OCI-LY3 (cell line): ENCODE results near the gene ARMC12.

Experiments used
- H2AFZ ChIP-seq: fragments of 200-600, 300-600 bp; shearing (Covaris generic); 2 replicates; pipeline ENCODE4 v1.6.0; 2014; ENCODE audit warnings: antibody characterized with exemption, low read depth, low read length
- H3K27ac ChIP-seq: fragments of 200-600, 300-600 bp; sonication (generic); 2 replicates; pipeline ENCODE4 v1.5.1; 2014; ENCODE audit warnings: mild to moderate bottlenecking, low read length, moderate library complexity, mixed read lengths
- H3K27me3 ChIP-seq: fragments of 200-600, 300-600 bp; sonication (generic); 2 replicates; pipeline ENCODE4 v1.6.1; 2014; ENCODE audit warnings: low read depth, low read length, mixed read lengths
- H3K36me3 ChIP-seq: fragments of 200-600, 300-600 bp; sonication (generic); replicated peaks from 2 replicates; pipeline ENCODE3; 2014; ENCODE audit warnings: low read depth, low read length, mixed read lengths
- H3K4me1 ChIP-seq: fragments of 300-600, 200-600 bp; sonication (generic); 2 replicates; pipeline ENCODE4 v1.6.1; 2014; ENCODE audit warnings: low read length, mixed read lengths
- H3K4me2 ChIP-seq: fragments of 200-600, 300-600 bp; sonication (generic); 2 replicates; pipeline ENCODE4 v1.6.1; 2014; ENCODE audit warnings: low read length, mixed read lengths
- H3K4me3 ChIP-seq: fragments of 300-600, 200-600 bp; sonication (generic); 2 replicates; pipeline ENCODE4 v1.5.1; 2014; ENCODE audit warnings: antibody characterized with exemption, mild to moderate bottlenecking, low read length, moderate library complexity
- H3K79me2 ChIP-seq: fragments of 300-600, 200-600 bp; shearing (Covaris generic); 2 replicates; pipeline ENCODE4 v1.6.1; 2014; ENCODE audit warnings: mild to moderate bottlenecking, low read length, mixed read lengths
- H3K9ac ChIP-seq: fragments of 300-600, 200-600 bp; shearing (Covaris generic); 2 replicates; pipeline ENCODE4 v1.6.0; 2014; ENCODE audit warnings: mild to moderate bottlenecking, low read length, moderate library complexity
- H3K9me3 ChIP-seq: fragments of 200-600, 300-600 bp; shearing (Covaris generic); 2 replicates; pipeline ENCODE4 v1.6.1; 2014; ENCODE audit warnings: low read length, mixed read lengths; ENCODE audit not compliant: insufficient read depth
- H4K20me1 ChIP-seq: fragments of 200-600, 300-600 bp; sonication (generic); 2 replicates; pipeline ENCODE4 v1.6.1; 2016; ENCODE audit warnings: low read length, mixed read lengths; ENCODE audit not compliant: insufficient read depth
- EZH2phosphoT487 ChIP-seq: fragments of 200-600 bp; shearing (Covaris generic); IDR thresholded peaks from 2 replicates; pipeline ENCODE4 v1.6.1; 2018; ENCODE audit warnings: antibody characterized with exemption, mixed run types, low read depth
- TF ChIP-seq, protein P1 (sequence below): fragments of 200-600, 300-600 bp; sonication (generic); IDR thresholded peaks from 2 replicates; pipeline ENCODE4 v1.5.1; 2014; ENCODE audit warnings: antibody characterized with exemption, low read length, low read depth

ARMC12 gene

DNA sequence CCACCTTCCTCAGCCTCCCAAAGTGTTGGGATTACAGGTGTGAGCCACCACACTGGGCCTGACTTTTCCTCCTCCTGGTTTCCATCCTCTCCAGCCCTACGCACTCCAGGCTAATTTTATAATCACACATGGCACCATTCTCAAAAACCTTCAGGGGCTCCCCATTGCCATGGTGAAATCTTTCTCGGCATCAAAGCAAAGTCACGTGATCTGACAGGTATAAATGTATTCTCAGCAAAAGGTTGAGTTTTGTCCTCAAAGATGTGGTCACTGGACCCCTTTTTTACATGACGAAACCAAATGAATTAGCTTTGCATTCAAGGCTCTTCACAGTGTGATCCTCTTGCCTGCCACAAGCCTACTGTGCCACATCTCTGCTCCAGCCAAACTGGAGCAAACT is 15.5 kb downstream of the ARMC12 start:
- no peaks in the 10 kb centered on the region for H3K27me3 ChIP-seq

DNA sequence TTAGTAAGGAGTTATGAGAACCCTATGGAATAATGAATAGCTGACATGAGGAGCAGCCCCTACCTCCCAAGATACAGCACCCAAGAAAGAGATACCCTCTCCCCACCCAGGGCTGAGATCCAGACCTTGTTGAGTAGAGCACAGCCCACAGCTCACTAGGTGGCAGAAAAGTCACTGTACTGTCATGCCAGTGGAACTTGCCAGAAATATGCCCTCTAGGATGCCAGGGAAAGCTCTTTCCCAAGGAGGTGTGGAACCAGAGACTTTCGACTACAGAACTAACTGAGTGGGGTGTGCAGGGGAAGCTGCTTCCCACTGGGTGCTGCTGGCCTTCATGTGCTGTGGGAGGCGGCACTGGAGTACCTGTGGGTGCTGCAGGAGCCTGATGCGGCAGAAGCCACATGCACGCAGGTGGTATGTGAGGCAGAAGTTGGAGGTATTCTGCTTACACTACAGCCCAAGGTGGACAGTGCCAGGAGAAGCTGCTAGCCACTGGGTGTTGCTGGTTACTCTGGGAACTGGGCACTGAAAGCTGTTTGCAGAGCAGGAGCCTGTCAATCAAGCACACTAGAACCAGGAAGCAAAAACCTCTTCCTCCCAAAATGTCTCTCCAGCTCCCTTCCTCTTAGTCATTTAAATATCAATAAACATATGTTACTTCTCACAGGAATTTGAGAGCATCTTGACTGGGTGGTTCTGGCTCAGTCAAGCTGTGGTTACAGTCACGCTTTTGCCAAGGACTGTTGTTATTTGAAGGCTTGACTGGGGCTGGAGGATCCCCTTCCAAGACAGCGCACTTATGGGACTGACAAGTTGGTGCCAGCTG is 17.8 kb downstream of the ARMC12 start:
- Histone ChIP-seq H3K4me2 (no peak overlapping the region), H3K9me3 (peaks cover 7% of the 10 kb centered on the region), H3K9ac (no peak overlapping the region), H4K20me1 (no peaks in the 10 kb centered on the region), H3K79me2 (no peaks in the 10 kb centered on the region), H2AFZ (no peak overlapping the region), H3K36me3 (peaks cover 6% of the 10 kb centered on the region), H3K4me1 (peaks cover 27% of the 10 kb centered on the region), H3K27me3 (no peaks in the 10 kb centered on the region), H3K27ac (no peak overlapping the region), H3K4me3 (no peak overlapping the region)
- no peak for TF ChIP-seq EZH2phosphoT487
- TF ChIP-seq, protein P1, sequence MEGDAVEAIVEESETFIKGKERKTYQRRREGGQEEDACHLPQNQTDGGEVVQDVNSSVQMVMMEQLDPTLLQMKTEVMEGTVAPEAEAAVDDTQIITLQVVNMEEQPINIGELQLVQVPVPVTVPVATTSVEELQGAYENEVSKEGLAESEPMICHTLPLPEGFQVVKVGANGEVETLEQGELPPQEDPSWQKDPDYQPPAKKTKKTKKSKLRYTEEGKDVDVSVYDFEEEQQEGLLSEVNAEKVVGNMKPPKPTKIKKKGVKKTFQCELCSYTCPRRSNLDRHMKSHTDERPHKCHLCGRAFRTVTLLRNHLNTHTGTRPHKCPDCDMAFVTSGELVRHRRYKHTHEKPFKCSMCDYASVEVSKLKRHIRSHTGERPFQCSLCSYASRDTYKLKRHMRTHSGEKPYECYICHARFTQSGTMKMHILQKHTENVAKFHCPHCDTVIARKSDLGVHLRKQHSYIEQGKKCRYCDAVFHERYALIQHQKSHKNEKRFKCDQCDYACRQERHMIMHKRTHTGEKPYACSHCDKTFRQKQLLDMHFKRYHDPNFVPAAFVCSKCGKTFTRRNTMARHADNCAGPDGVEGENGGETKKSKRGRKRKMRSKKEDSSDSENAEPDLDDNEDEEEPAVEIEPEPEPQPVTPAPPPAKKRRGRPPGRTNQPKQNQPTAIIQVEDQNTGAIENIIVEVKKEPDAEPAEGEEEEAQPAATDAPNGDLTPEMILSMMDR, result peak; percentile 25; the same call in 1 of the 2 replicates

More for the DNA sequence above, 15.5 kb downstream of the ARMC12 start:
- Histone ChIP-seq H3K27ac (no peak overlapping the region), H3K4me3 (no peak overlapping the region), H4K20me1 (no peaks in the 10 kb centered on the region), H3K4me1 (peaks cover 5% of the 10 kb centered on the region), H3K36me3 (no peaks in the 10 kb centered on the region), H3K9me3 (no peaks in the 10 kb centered on the region; the same call in 1 of the 2 replicates), H3K9ac (no peak overlapping the region), H2AFZ (no peak overlapping the region), H3K79me2 (no peaks in the 10 kb centered on the region), H3K4me2 (no peak overlapping the region)
- TF ChIP-seq EZH2phosphoT487, result no peak
- TF ChIP-seq, protein P1, result no peak

DNA sequence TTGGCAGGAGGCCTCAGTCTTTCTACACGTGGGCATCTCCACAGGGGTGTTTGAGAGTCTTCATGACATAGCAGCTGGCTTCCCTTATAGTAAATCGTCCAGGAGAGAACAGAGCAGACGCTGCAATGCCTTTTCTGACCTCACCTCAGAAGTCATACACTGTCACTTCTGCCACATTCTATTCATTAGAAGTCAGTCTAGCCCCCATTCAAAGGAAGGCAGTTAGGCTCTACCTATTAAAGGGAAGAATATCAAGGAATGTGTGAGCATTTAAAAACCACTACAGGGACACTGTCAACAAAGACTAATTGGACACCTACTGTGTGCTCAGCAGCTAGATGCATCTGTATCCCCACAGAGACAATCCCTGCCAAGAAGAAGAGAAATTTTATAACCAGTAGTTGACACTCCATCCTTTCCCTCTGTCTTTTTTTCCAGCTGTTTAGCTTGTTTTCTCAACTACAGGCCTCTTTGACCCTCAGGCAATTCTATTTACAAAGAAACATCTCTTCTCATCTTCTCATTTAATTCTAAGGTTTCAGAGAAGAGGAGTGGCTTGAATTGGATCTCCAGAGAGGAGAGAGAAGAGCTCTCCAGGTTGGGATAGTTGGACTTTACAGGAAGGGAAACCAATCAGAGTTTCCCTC is 18.6 kb downstream of the ARMC12 start:
- peaks cover 27% of the 10 kb centered on the region for H3K4me1 ChIP-seq
- no peak overlapping the region for H3K4me2 ChIP-seq

More for the DNA sequence above, 18.6 kb downstream of the ARMC12 start:
- peaks cover 6% of the 10 kb centered on the region for H3K36me3 ChIP-seq
- H3K9me3 ChIP-seq, result peaks cover 11% of the 10 kb centered on the region
- H3K79me2 ChIP-seq, result no peaks in the 10 kb centered on the region
- H4K20me1 ChIP-seq, result no peaks in the 10 kb centered on the region
- no peak for TF ChIP-seq EZH2phosphoT487
- TF ChIP-seq, protein P1, result no peak
- H2AFZ ChIP-seq, result no peak overlapping the region
- H3K4me3 ChIP-seq, result no peak overlapping the region
- no peaks in the 10 kb centered on the region for H3K27me3 ChIP-seq
- H3K27ac ChIP-seq, result no peak overlapping the region
- H3K9ac ChIP-seq, result no peak overlapping the region
